ENCODE results near the gene SLC8A1. TPM values are rescaled to one million over a fixed set of nuclear protein-coding genes. Genes with fewer than 3 reads are reported as not detected.

The SLC8A1 gene
- total and polyA plus RNA-seq, 10 of the 15 experiments (the other 5 are each of a cell fraction or from before 2014, with no cell fraction given) = under 0.01 to 1.2 (median 0.01) TPM; not detected in 3

- intact Hi-C loops (cut with micrococcal nuclease; ENCODE audit: unreplicated experiment) (no loop called here), in situ Hi-C loops (cut with MboI) (no loop called here)
- CTCF ChIA-PET = no interaction called here
- no peaks in the 10 kb centered on the region for H4K20me1 ChIP-seq (ENCODE audit: control insufficient read depth, insufficient read depth)
- no peaks in the 10 kb centered on the region for H3K79me2 ChIP-seq (ENCODE audit: control insufficient read depth, insufficient read depth, low read length)
- no peaks in the 10 kb centered on the region for H3K9me3 ChIP-seq (replicated peaks; ENCODE audit: control insufficient read depth, insufficient read depth, low read length)
- RAD21 ChIA-PET (ENCODE audit: unreplicated experiment) = no interaction called here
- no peak for FAIRE-seq
- H3K4me1 ChIP-seq (ENCODE audit: control insufficient read depth, insufficient read depth, low read length) = no peaks in the 10 kb centered on the region
- DNase-seq (ENCODE audit: low read depth, low spot score) = no peak
- no peaks in the 10 kb centered on the region for H3K36me3 ChIP-seq (ENCODE audit: control insufficient read depth in 2 of 2, insufficient read depth in 2 of 2, low read length in 1 of 2)
- no peak overlapping the region for H3K4me2 ChIP-seq (ENCODE audit: control insufficient read depth, insufficient read depth)
- H3K27ac ChIP-seq (ENCODE audit: control insufficient read depth, insufficient read depth) = no peak overlapping the region
- POLR2A ChIA-PET = interaction anchor here (0.6 kb wide), 1 partner anchor 111 kb away, joined by 3 read pairs; no protein-coding TSS in a partner anchor
- WGBS (ENCODE audit: insufficient coverage, insufficient replicate concordance, low lambda C conversion rate, missing lambda C conversion rate) = 8% methylated on average over 2 of the region's 2 CpGs
- H2AFZ ChIP-seq (ENCODE audit: control insufficient read depth, low read depth, low read length) = no peak overlapping the region
- ATAC-seq = no peak
- H3K9ac ChIP-seq (ENCODE audit: control insufficient read depth, insufficient read depth, low read length) = no peak overlapping the region
- SMC1A ChIA-PET (ENCODE audit: uncharacterized antibody, unreplicated experiment) = no interaction called here
- no peak overlapping the region for H3K4me3 ChIP-seq
- H3K27me3 ChIP-seq (replicated peaks in 1 of 2; ENCODE audit: control insufficient read depth in 2 of 2, insufficient read depth in 2 of 2, low read length in 1 of 2) = no peaks in the 10 kb centered on the region
- no TSS peak for BruUV-seq (replicated peaks)
- TF ChIP-seq SMAD1 (IDR thresholded peaks at IDR 0.05; ENCODE audit: low read depth, partially characterized antibody) = no peak
- TF ChIP-seq SRF (IDR thresholded peaks at IDR 0.05; ENCODE audit: low read depth in 2 of 2, low read length in 2 of 2) = no peak
- no peak for TF ChIP-seq MLLT1 (IDR thresholded peaks at IDR 0.05)
- TF ChIP-seq IRF4 (IDR thresholded peaks at IDR 0.05; ENCODE audit: low read depth, low read length) = no peak
- no peak for TF ChIP-seq BHLHE40 (IDR thresholded peaks at IDR 0.05; ENCODE audit: borderline replicate concordance in 1 of 2, low read depth in 2 of 2, low read length in 1 of 2)
- no peak for TF ChIP-seq ZBED1 (IDR thresholded peaks at IDR 0.05; ENCODE audit: borderline replicate concordance)
- no peak for TF ChIP-seq ESRRA (IDR thresholded peaks at IDR 0.05; ENCODE audit: low read length)
- no peak for TF ChIP-seq NBN (IDR thresholded peaks at IDR 0.05)
- TF ChIP-seq, protein P1, sequence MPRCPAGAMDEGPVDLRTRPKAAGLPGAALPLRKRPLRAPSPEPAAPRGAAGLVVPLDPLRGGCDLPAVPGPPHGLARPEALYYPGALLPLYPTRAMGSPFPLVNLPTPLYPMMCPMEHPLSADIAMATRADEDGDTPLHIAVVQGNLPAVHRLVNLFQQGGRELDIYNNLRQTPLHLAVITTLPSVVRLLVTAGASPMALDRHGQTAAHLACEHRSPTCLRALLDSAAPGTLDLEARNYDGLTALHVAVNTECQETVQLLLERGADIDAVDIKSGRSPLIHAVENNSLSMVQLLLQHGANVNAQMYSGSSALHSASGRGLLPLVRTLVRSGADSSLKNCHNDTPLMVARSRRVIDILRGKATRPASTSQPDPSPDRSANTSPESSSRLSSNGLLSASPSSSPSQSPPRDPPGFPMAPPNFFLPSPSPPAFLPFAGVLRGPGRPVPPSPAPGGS (IDR thresholded peaks at IDR 0.05; ENCODE audit: borderline replicate concordance, insufficient read depth, low read depth, low read length, poor library complexity, severe bottlenecking) = no peak
- TF ChIP-seq SUPT20H (IDR thresholded peaks at IDR 0.05; ENCODE audit: borderline replicate concordance, control insufficient read depth, low read depth, low read length) = no peak
- TF ChIP-seq NR2C1 (IDR thresholded peaks at IDR 0.05) = no peak
- TF ChIP-seq JUND (IDR thresholded peaks at IDR 0.05; ENCODE audit: low read depth, low read length) = no peak
- no peak for TF ChIP-seq RB1 (IDR thresholded peaks at IDR 0.05; ENCODE audit: borderline replicate concordance)
- no peak for TF ChIP-seq E2F8 (IDR thresholded peaks at IDR 0.05; ENCODE audit: low read depth, partially characterized antibody)
- TF ChIP-seq IRF5 (IDR thresholded peaks at IDR 0.05; ENCODE audit: borderline replicate concordance) = no peak
- no peak for TF ChIP-seq LARP7 (IDR thresholded peaks at IDR 0.05)
- TF ChIP-seq SREBF1 (IDR thresholded peaks at IDR 0.05; ENCODE audit: low read length) = no peak
- no peak for TF ChIP-seq NFYA (IDR thresholded peaks at IDR 0.05; ENCODE audit: borderline replicate concordance, low read depth, low read length)
- no peak for TF ChIP-seq KLF5 (IDR thresholded peaks at IDR 0.05; ENCODE audit: partially characterized antibody)
Observed at GRCh38 chr2:40317046-40317445, 134.8 kb downstream of the SLC8A1 start.

All from GM12878 (cell line).